Tibial nerve (tissue), 4 donors: ENCODE data around the gene DNAJC16.

Source experiments
- CTCF ChIP-seq, 5 experiments: fragments of 200-600 bp in 3 of 5; fragments of 450-650 bp in 2 of 5; sonication (generic) in 3 of 5; IDR thresholded peaks; one replicate each; pipeline ENCODE4 v1.5.1; 2016 to 2019; ENCODE audit warnings: antibody characterized with exemption in 5 of 5, mild to moderate bottlenecking in 3 of 5, moderate library complexity in 2 of 5
- EP300 ChIP-seq, 2 donors: sonication (generic); formaldehyde crosslinking; IDR thresholded peaks; one replicate each; pipeline ENCODE4 v1.6.1; 2017; ENCODE audit warnings: antibody characterized with exemption in 2 of 2, mild to moderate bottlenecking in 1 of 2
- POLR2A ChIP-seq, 2 donors: fragments of 450-650 bp; IDR thresholded peaks; one replicate each; pipeline ENCODE4 v1.6.1; 2017; ENCODE audit warnings: antibody characterized with exemption in 2 of 2, mild to moderate bottlenecking in 2 of 2, moderate library complexity in 2 of 2

GRCh38 chr1:15506831-15507230, 19.8 kb upstream of the DNAJC16 start:
- TF ChIP-seq CTCF (IDR thresholded peaks at IDR 0.05) = no peak
- TF ChIP-seq POLR2A (IDR thresholded peaks at IDR 0.05) = no peak
- no peak for TF ChIP-seq EP300 (IDR thresholded peaks at IDR 0.05)
